Liver (tissue), 9 donors: ENCODE measurements around the gene VWA2. TPM values are rescaled to one million over a fixed set of nuclear protein-coding genes. Genes with fewer than 3 reads are reported as not detected.

Source experiments
- DNase-seq: peaks from one replicate; pipeline ENCODE4 v3.0.0-alpha.2; 2017; ENCODE audit warnings: low spot score
- H3K27ac ChIP-seq, 2 donors: one replicate each; pipeline ENCODE4 v1.7.0; 2013; ENCODE audit warnings: inconsistent platforms in 2 of 2, low read length in 2 of 2, control low read depth in 1 of 2, low read depth in 1 of 2, mild to moderate bottlenecking in 1 of 2
- H3K27me3 ChIP-seq, 4 donors: one replicate each; pipeline versions ENCODE4 v1.6.1 to v1.7.0; 2013; ENCODE audit warnings: low read length in 3 of 4, inconsistent platforms in 1 of 4, mild to moderate bottlenecking in 1 of 4, moderate library complexity in 1 of 4; ENCODE audit not compliant: control insufficient read depth in 4 of 4, insufficient read depth in 4 of 4
- H3K36me3 ChIP-seq, 4 donors: one replicate each; pipeline versions ENCODE4 v1.6.1 to v1.7.0; 2013; ENCODE audit warnings: low read length in 3 of 4, mild to moderate bottlenecking in 3 of 4, low read depth in 1 of 4, moderate library complexity in 1 of 4; ENCODE audit not compliant: control insufficient read depth in 4 of 4, insufficient read depth in 3 of 4
- H3K4me1 ChIP-seq, 4 donors: one replicate each; pipeline versions ENCODE4 v1.6.1 to v1.7.0; 2013; ENCODE audit warnings: low read length in 3 of 4, mild to moderate bottlenecking in 3 of 4, moderate library complexity in 1 of 4; ENCODE audit not compliant: control insufficient read depth in 4 of 4, insufficient read depth in 4 of 4
- H3K4me3 ChIP-seq, 3 donors: one replicate each; pipeline versions ENCODE4 v1.6.1 to v1.7.0; 2013; ENCODE audit warnings: low read length in 3 of 3, control low read depth in 1 of 3, low read depth in 1 of 3, mild to moderate bottlenecking in 1 of 3
- H3K9ac ChIP-seq, 2 donors: one replicate each; pipeline ENCODE4 v1.7.0; 2013; ENCODE audit warnings: low read length in 2 of 2, mild to moderate bottlenecking in 2 of 2, moderate library complexity in 2 of 2, control low read depth in 1 of 2, low read depth in 1 of 2
- H3K9me3 ChIP-seq, 4 donors: one replicate each; pipeline versions ENCODE4 v1.6.1 to v1.7.0; 2013; ENCODE audit warnings: low read length in 3 of 4; ENCODE audit not compliant: control insufficient read depth in 4 of 4
- EGR1 ChIP-seq, 2 donors: IDR thresholded peaks; 2 replicates each; pipeline ENCODE4 v1.6.1; 2016 to 2018; ENCODE audit warnings: antibody characterized with exemption in 2 of 2, low read depth in 2 of 2
- FOXA1 ChIP-seq: IDR thresholded peaks from 2 replicates; pipeline ENCODE4 v1.6.1; 2016; ENCODE audit warnings: antibody characterized with exemption
- FOXA2 ChIP-seq: IDR thresholded peaks from 2 replicates; pipeline ENCODE4 v1.6.1; 2016; ENCODE audit warnings: antibody characterized with exemption
- GABPA ChIP-seq, 2 donors: IDR thresholded peaks in 1 of 2; conservative IDR thresholded peaks in 1 of 2; 2 replicates each; pipeline ENCODE4 v1.6.1; 2016; ENCODE audit warnings: antibody characterized with exemption in 2 of 2, mild to moderate bottlenecking in 1 of 2, moderate library complexity in 1 of 2
- HNF4A ChIP-seq, 2 donors: conservative IDR thresholded peaks; 2 replicates each; pipeline ENCODE4 v1.6.1; 2016; ENCODE audit warnings: antibody characterized with exemption in 2 of 2, mild to moderate bottlenecking in 2 of 2
- HNF4G ChIP-seq: IDR thresholded peaks from 2 replicates; pipeline ENCODE4 v1.6.1; 2016; ENCODE audit warnings: antibody characterized with exemption
- JUND ChIP-seq, 2 donors: IDR thresholded peaks; 2 replicates each; pipeline ENCODE4 v1.6.1; 2016; ENCODE audit warnings: antibody characterized with exemption in 2 of 2
- NR2F2 ChIP-seq: IDR thresholded peaks from 2 replicates; pipeline ENCODE4 v1.6.1; 2016; ENCODE audit warnings: antibody characterized with exemption
- RAD21 ChIP-seq, 2 donors: IDR thresholded peaks; 2 replicates each; pipeline ENCODE4 v1.6.1; 2016; ENCODE audit warnings: antibody characterized with exemption in 2 of 2, mild to moderate bottlenecking in 2 of 2
- RXRA ChIP-seq, 2 donors: IDR thresholded peaks; 2 replicates each; pipeline ENCODE4 v1.6.1; 2017 to 2018; ENCODE audit warnings: antibody characterized with exemption in 2 of 2, mild to moderate bottlenecking in 1 of 2
- SP1 ChIP-seq: IDR thresholded peaks from 2 replicates; pipeline ENCODE4 v1.6.1; 2018; ENCODE audit warnings: antibody characterized with exemption, mild to moderate bottlenecking
- TAF1 ChIP-seq: conservative IDR thresholded peaks from 2 replicates; pipeline ENCODE4 v1.6.1; 2016; ENCODE audit warnings: antibody characterized with exemption, mild to moderate bottlenecking
- YY1 ChIP-seq: IDR thresholded peaks from 2 replicates; pipeline ENCODE4 v1.6.1; 2016; ENCODE audit warnings: antibody characterized with exemption, mild to moderate bottlenecking
- WGBS: extraction: QIAGEN DNeasy Blood & Tissue Kit; methylation state at CpG from one replicate; pipeline ENCODE4 v1.1.7; 2013; 5-methylcytosine and 5-hydroxymethylcytosine counted together
- polyA plus RNA-seq, 2 donors: library from polyadenylated mRNA; stranded (reverse) in 1 of 2; unstranded in 1 of 2; fragments of 200-250 nt in 1 of 2; fragments of >200 nt in 1 of 2; fragmentation: Nextera tagmentation in 1 of 2; extraction: Ambion mirVana in 1 of 2; gene quantifications; one replicate each; pipeline versions ENCODE4 v1.2.1 to v1.2.3, GENCODE V29; 2013 to 2015
- total RNA-seq, 2 donors: library from RNA; depleted of rRNA; stranded (reverse); fragments of >200 nt; gene quantifications; one replicate each; pipeline ENCODE4 v1.2.3, GENCODE V29; 2014
- TF ChIP-seq, protein P1 (sequence below): fragments of 150-350 bp; IDR thresholded peaks from 2 replicates; pipeline ENCODE4 v1.5.1; 2017; ENCODE audit warnings: improper control_type of control experiment, low read depth, low read length; ENCODE audit not compliant: missing input control
- TF ChIP-seq, protein P2 (sequence below): IDR thresholded peaks from 2 replicates; pipeline ENCODE4 v1.6.1; 2016; ENCODE audit warnings: antibody characterized with exemption
- TF ChIP-seq, protein P3 (sequence below): IDR thresholded peaks from 2 replicates; pipeline ENCODE4 v1.6.1; 2016; ENCODE audit warnings: antibody characterized with exemption
- TF ChIP-seq, protein P4 (sequence below): IDR thresholded peaks from 2 replicates; pipeline ENCODE4 v1.6.1; 2016; ENCODE audit warnings: antibody characterized with exemption, mild to moderate bottlenecking
- TF ChIP-seq, protein P5 (sequence below): IDR thresholded peaks from 2 replicates; pipeline ENCODE4 v1.6.1; 2016; ENCODE audit warnings: antibody characterized with exemption
- donor health status: healthy.
- donor health status: healthy.
- donor health status: healthy.
- donor health status: healthy.
- donor health status: healthy.

Gene VWA2
- total and polyA plus RNA-seq, 4 donors: 0.05 to 0.25 TPM; not detected in 2

DNA sequence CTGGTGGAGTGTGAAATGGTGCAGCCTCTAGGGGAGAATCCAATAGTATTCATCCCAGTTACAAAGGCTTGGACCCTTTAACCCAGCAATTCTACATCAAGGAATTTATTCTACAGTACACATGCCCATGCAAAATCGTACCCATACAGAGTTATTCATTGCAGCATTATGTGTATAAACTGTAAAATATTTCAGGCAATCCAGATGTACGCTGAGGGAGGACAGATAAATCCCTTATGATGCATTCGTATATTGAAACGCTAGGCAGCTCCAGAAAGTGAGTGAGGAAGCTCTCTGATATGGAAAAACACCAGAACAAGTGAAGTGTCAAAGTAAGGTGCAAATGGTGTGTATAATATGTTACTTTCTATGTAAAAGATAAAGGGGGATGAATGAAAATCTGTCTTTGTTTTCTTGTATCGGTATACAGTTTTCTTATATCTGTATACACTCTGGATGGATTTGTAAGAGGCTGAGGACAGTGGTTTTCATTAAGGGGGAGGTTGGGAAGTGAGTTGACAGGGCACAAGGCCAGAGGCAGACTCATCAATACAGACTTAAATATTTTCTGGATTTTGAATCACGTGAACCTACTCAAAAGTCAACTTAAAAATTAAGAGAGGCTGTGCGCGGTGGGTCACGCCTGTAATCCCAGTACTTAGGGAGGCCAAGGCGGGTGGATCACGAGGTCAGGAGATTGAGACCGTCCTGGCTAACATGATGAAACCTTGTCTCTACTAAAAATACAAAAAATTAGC, 17.1 kb downstream of the VWA2 start:
- TF ChIP-seq, protein P1, sequence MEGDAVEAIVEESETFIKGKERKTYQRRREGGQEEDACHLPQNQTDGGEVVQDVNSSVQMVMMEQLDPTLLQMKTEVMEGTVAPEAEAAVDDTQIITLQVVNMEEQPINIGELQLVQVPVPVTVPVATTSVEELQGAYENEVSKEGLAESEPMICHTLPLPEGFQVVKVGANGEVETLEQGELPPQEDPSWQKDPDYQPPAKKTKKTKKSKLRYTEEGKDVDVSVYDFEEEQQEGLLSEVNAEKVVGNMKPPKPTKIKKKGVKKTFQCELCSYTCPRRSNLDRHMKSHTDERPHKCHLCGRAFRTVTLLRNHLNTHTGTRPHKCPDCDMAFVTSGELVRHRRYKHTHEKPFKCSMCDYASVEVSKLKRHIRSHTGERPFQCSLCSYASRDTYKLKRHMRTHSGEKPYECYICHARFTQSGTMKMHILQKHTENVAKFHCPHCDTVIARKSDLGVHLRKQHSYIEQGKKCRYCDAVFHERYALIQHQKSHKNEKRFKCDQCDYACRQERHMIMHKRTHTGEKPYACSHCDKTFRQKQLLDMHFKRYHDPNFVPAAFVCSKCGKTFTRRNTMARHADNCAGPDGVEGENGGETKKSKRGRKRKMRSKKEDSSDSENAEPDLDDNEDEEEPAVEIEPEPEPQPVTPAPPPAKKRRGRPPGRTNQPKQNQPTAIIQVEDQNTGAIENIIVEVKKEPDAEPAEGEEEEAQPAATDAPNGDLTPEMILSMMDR: no peak
- TF ChIP-seq SP1 (no peak), RAD21 (IDR thresholded peaks at IDR 0.05) (no peak), HNF4G (no peak)
- TF ChIP-seq, protein P2, sequence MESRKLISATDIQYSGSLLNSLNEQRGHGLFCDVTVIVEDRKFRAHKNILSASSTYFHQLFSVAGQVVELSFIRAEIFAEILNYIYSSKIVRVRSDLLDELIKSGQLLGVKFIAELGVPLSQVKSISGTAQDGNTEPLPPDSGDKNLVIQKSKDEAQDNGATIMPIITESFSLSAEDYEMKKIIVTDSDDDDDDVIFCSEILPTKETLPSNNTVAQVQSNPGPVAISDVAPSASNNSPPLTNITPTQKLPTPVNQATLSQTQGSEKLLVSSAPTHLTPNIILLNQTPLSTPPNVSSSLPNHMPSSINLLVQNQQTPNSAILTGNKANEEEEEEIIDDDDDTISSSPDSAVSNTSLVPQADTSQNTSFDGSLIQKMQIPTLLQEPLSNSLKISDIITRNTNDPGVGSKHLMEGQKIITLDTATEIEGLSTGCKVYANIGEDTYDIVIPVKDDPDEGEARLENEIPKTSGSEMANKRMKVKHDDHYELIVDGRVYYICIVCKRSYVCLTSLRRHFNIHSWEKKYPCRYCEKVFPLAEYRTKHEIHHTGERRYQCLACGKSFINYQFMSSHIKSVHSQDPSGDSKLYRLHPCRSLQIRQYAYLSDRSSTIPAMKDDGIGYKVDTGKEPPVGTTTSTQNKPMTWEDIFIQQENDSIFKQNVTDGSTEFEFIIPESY: no peak
- TF ChIP-seq, protein P3, sequence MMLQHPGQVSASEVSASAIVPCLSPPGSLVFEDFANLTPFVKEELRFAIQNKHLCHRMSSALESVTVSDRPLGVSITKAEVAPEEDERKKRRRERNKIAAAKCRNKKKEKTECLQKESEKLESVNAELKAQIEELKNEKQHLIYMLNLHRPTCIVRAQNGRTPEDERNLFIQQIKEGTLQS: no peak
- Histone ChIP-seq H3K9me3 (no peaks in the 10 kb centered on the region), H3K4me1 (no peaks in the 10 kb centered on the region), H3K4me3 (no peak overlapping the region), H3K36me3 (no peaks in the 10 kb centered on the region), H3K27ac (no peak overlapping the region), H3K9ac (no peak overlapping the region), H3K27me3 (no peaks in the 10 kb centered on the region)
- WGBS: 78% methylated on average over 12 of the region's 12 CpGs
- no peak for DNase-seq

DNA sequence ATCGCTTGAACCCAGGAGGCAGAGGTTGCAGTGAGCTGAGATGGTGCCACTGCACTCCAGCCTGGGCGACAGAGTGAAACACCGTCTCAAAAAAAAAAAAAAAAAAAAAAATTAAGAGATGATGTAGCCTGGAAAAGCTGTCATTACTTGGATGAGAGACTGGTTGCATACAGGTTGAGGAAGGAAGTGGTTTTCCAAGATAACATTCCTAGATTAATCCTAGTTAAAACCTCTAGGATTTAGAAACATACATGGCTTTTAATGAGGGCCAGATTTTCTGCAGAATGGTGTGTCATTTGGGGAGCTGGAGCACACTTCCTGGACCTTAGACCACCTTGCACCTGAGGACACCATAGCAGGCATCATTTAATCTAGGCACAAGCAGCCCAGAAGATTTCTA, 17.8 kb downstream of the VWA2 start:
- WGBS: 83% methylated on average over 3 of the region's 3 CpGs
- H3K9me3 ChIP-seq: no peaks in the 10 kb centered on the region
- H3K9ac ChIP-seq: no peak overlapping the region
- H3K36me3 ChIP-seq: no peaks in the 10 kb centered on the region
- no peaks in the 10 kb centered on the region for H3K4me1 ChIP-seq
- TF ChIP-seq TAF1 (no peak), RXRA (IDR thresholded peaks at IDR 0.05) (no peak), FOXA2 (no peak), HNF4G (no peak), JUND (IDR thresholded peaks at IDR 0.05) (no peak), YY1 (no peak), FOXA1 (no peak), RAD21 (IDR thresholded peaks at IDR 0.05) (no peak), SP1 (no peak), HNF4A (conservative IDR thresholded peaks at IDR 0.05) (no peak), NR2F2 (no peak), EGR1 (IDR thresholded peaks at IDR 0.05; ENCODE audit: low read depth in 2 of 2) (no peak), GABPA (IDR thresholded peaks at IDR 0.05 in 1 of 2, conservative IDR thresholded peaks at IDR 0.05 in 1 of 2) (no peak)
- TF ChIP-seq, protein P4, sequence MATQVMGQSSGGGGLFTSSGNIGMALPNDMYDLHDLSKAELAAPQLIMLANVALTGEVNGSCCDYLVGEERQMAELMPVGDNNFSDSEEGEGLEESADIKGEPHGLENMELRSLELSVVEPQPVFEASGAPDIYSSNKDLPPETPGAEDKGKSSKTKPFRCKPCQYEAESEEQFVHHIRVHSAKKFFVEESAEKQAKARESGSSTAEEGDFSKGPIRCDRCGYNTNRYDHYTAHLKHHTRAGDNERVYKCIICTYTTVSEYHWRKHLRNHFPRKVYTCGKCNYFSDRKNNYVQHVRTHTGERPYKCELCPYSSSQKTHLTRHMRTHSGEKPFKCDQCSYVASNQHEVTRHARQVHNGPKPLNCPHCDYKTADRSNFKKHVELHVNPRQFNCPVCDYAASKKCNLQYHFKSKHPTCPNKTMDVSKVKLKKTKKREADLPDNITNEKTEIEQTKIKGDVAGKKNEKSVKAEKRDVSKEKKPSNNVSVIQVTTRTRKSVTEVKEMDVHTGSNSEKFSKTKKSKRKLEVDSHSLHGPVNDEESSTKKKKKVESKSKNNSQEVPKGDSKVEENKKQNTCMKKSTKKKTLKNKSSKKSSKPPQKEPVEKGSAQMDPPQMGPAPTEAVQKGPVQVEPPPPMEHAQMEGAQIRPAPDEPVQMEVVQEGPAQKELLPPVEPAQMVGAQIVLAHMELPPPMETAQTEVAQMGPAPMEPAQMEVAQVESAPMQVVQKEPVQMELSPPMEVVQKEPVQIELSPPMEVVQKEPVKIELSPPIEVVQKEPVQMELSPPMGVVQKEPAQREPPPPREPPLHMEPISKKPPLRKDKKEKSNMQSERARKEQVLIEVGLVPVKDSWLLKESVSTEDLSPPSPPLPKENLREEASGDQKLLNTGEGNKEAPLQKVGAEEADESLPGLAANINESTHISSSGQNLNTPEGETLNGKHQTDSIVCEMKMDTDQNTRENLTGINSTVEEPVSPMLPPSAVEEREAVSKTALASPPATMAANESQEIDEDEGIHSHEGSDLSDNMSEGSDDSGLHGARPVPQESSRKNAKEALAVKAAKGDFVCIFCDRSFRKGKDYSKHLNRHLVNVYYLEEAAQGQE: no peak
- TF ChIP-seq, protein P5, sequence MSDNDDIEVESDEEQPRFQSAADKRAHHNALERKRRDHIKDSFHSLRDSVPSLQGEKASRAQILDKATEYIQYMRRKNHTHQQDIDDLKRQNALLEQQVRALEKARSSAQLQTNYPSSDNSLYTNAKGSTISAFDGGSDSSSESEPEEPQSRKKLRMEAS: no peak
- TF ChIP-seq, protein P2: no peak
- TF ChIP-seq, protein P1: no peak
- TF ChIP-seq, protein P3: no peak
- DNase-seq: no peak
- no peaks in the 10 kb centered on the region for H3K27me3 ChIP-seq
- H3K4me3 ChIP-seq: no peak overlapping the region
- no peak overlapping the region for H3K27ac ChIP-seq
